ENCODE results near the gene AGAP3.

Gene AGAP3

GRCh38 chr7:151130741-151131157 is 44.5 kb downstream of the AGAP3 start:
- no peak for TF ChIP-seq CTCF (conservative IDR thresholded peaks at IDR 0.05; ENCODE audit: low read depth, low read length)
- no peak overlapping the region for H3K4me3 ChIP-seq (ENCODE audit: low read depth, low read length)
- no peak for DNase-seq (ENCODE audit: low read depth)

GRCh38 chr7:151131224-151131591 is 44.9 kb downstream of the AGAP3 start:
- H3K4me3 ChIP-seq (ENCODE audit: low read depth, low read length) = no peak overlapping the region
- no peak for TF ChIP-seq CTCF (conservative IDR thresholded peaks at IDR 0.05; ENCODE audit: low read depth, low read length)
- no peak for DNase-seq (ENCODE audit: low read depth)

GRCh38 chr7:151131592-151132293 is 45.5 kb downstream of the AGAP3 start:
- no peak for DNase-seq (ENCODE audit: low read depth)
- TF ChIP-seq CTCF (conservative IDR thresholded peaks at IDR 0.05; ENCODE audit: low read depth, low read length) = no peak
- H3K4me3 ChIP-seq (ENCODE audit: low read depth, low read length) = no peak overlapping the region

- H3K4me3 ChIP-seq (ENCODE audit: low read depth, low read length) = no peak overlapping the region
- TF ChIP-seq CTCF (conservative IDR thresholded peaks at IDR 0.05; ENCODE audit: low read depth, low read length) = no peak
- no peak for DNase-seq (ENCODE audit: low read depth)
Measured at GRCh38 chr7:151132461-151133205, 46.4 kb downstream of the AGAP3 start.

GRCh38 chr7:151133266-151133985 is 47.2 kb downstream of the AGAP3 start:
- TF ChIP-seq CTCF (conservative IDR thresholded peaks at IDR 0.05; ENCODE audit: low read depth, low read length) = no peak
- DNase-seq (ENCODE audit: low read depth) = no peak

GRCh38 chr7:151133986-151134742 is 47.9 kb downstream of the AGAP3 start:
- no peak for DNase-seq (ENCODE audit: low read depth)
- TF ChIP-seq CTCF (conservative IDR thresholded peaks at IDR 0.05; ENCODE audit: low read depth, low read length) = no peak

More at GRCh38 chr7:151133266-151133985, 47.2 kb downstream of the AGAP3 start:
- H3K4me3 ChIP-seq (ENCODE audit: low read depth, low read length) = no peak overlapping the region

More at GRCh38 chr7:151133986-151134742, 47.9 kb downstream of the AGAP3 start:
- H3K4me3 ChIP-seq (ENCODE audit: low read depth, low read length) = no peak overlapping the region

All from choroid plexus epithelial cell (primary cell).